HG02610 (cell line): ENCODE measurements around the gene MYL6B.
"Not testable (repeated sequence)": the region's sequence is repeated elsewhere in the genome, so short reads cannot be mapped to it uniquely, and the experiment has no call there.

Source experiments
- ATAC-seq: cut with Tn5 transposase; IDR thresholded peaks from one replicate; pipeline ENCODE4 v1.9.1; 2021; ENCODE audit warnings: mild to moderate bottlenecking, moderate library complexity; ENCODE audit not compliant: unreplicated experiment

MYL6B gene

GRCh38 chr12:56163533-56164344 lies 11.4 kb downstream of the MYL6B start:
- no peak for ATAC-seq

GRCh38 chr12:56164345-56164729 lies 11.9 kb downstream of the MYL6B start:
- no peak for ATAC-seq

- no peak for ATAC-seq
These were observed 13.0 kb downstream of the MYL6B start for GRCh38 chr12:56165369-56165768.

GRCh38 chr12:56169229-56169759 lies 16.9 kb downstream of the MYL6B start:
- ATAC-seq = no peak

GRCh38 chr12:56172839-56173238 lies 20.5 kb downstream of the MYL6B start:
- ATAC-seq = no peak

GRCh38 chr12:56178347-56178746 lies 26.0 kb downstream of the MYL6B start:
- no peak for ATAC-seq

GRCh38 chr12:56186957-56187356 lies 34.6 kb downstream of the MYL6B start:
- no peak for ATAC-seq

- ATAC-seq = no peak
These were observed 35.9 kb downstream of the MYL6B start for GRCh38 chr12:56188131-56188777.

GRCh38 chr12:56188778-56189098 lies 36.4 kb downstream of the MYL6B start:
- ATAC-seq = no peak

GRCh38 chr12:56189099-56189917 lies 36.9 kb downstream of the MYL6B start, which contains the start of gene SMARCC2:
Gene SMARCC2 (minus strand): TSS chr12:56189483. CDS start chr12:56189461, 22 bp downstream.
- peak; percentile 69 for ATAC-seq

- peak; percentile 37 for ATAC-seq
These were observed 37.7 kb downstream of the MYL6B start for GRCh38 chr12:56189918-56190694.

GRCh38 chr12:56190695-56191155 lies 38.3 kb downstream of the MYL6B start:
- ATAC-seq = no peak

GRCh38 chr12:56192582-56192981 lies 40.2 kb downstream of the MYL6B start:
- no peak for ATAC-seq

GRCh38 chr12:56193025-56193578 lies 40.7 kb downstream of the MYL6B start:
- ATAC-seq = no peak

GRCh38 chr12:56196818-56197550 lies 44.6 kb downstream of the MYL6B start:
- ATAC-seq = not testable (repeated sequence)

- ATAC-seq = no peak
These were observed 45.7 kb downstream of the MYL6B start for GRCh38 chr12:56197921-56198635.

- ATAC-seq = no peak
These were observed 46.4 kb downstream of the MYL6B start for GRCh38 chr12:56198836-56199235.

GRCh38 chr12:56202366-56202765 lies 50.0 kb downstream of the MYL6B start:
- ATAC-seq = no peak

- ATAC-seq = no peak
These were observed 50.5 kb downstream of the MYL6B start for GRCh38 chr12:56202838-56203237.
